ENCODE data around the gene PAPPA2.

The PAPPA2 gene

DNA sequence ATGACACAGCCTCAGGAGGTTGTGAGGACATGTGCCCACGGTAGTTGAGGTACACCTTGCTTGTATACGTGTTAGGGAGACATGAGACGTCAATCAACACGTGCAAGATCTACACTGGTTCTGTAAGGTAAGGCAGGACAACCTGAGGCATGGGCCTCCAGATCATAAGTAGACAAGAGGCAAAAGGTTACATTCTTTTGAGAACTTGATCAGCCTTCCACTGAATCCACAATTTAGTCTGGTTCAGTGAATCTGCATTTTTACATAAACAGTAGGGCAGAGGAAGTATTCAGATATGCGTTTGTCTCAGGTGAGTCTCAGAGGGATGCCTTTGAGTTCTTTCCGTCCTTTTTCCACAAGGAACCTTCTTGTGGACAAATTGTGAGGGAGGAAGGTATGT, 352.6 kb downstream of the PAPPA2 start:
- TF ChIP-seq ZNF664 (tag by site-specific recombination; IDR thresholded peaks at IDR 0.05), result no peak
- TF ChIP-seq ZNF777 (tag by site-specific recombination; IDR thresholded peaks at IDR 0.05; ENCODE audit: borderline replicate concordance), result no peak
- TF ChIP-seq, protein P1, sequence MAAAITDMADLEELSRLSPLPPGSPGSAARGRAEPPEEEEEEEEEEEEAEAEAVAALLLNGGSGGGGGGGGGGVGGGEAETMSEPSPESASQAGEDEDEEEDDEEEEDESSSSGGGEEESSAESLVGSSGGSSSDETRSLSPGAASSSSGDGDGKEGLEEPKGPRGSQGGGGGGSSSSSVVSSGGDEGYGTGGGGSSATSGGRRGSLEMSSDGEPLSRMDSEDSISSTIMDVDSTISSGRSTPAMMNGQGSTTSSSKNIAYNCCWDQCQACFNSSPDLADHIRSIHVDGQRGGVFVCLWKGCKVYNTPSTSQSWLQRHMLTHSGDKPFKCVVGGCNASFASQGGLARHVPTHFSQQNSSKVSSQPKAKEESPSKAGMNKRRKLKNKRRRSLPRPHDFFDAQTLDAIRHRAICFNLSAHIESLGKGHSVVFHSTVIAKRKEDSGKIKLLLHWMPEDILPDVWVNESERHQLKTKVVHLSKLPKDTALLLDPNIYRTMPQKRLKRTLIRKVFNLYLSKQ (tag by site-specific recombination; IDR thresholded peaks at IDR 0.05; ENCODE audit: borderline replicate concordance), result no peak
- TF ChIP-seq YY2 (tag by site-specific recombination; IDR thresholded peaks at IDR 0.05), result no peak
- no peak for TF ChIP-seq ZNF214 (tag by site-specific recombination; IDR thresholded peaks at IDR 0.05; ENCODE audit: borderline replicate concordance)
- no peak for TF ChIP-seq MEIS1 (CRISPR knock-in tag; IDR thresholded peaks at IDR 0.05; ENCODE audit: borderline replicate concordance)
- no peak for TF ChIP-seq ZNF561 (tag by site-specific recombination; IDR thresholded peaks at IDR 0.05; ENCODE audit: borderline replicate concordance)
- TF ChIP-seq ZFP41 (tag by site-specific recombination; IDR thresholded peaks at IDR 0.05; ENCODE audit: borderline replicate concordance), result no peak
- no peak for TF ChIP-seq ZNF2 (tag by site-specific recombination; IDR thresholded peaks at IDR 0.05)
- TF ChIP-seq ZBTB21 (tag by site-specific recombination; IDR thresholded peaks at IDR 0.05), result no peak
- TF ChIP-seq GLI2 (tag by site-specific recombination; IDR thresholded peaks at IDR 0.05; ENCODE audit: borderline replicate concordance, low read depth), result no peak
- no peak for TF ChIP-seq ZNF560 (tag by site-specific recombination; IDR thresholded peaks at IDR 0.05; ENCODE audit: borderline replicate concordance)
- TF ChIP-seq ZNF423 (tag by site-specific recombination; IDR thresholded peaks at IDR 0.05), result no peak
- TF ChIP-seq, protein P2, sequence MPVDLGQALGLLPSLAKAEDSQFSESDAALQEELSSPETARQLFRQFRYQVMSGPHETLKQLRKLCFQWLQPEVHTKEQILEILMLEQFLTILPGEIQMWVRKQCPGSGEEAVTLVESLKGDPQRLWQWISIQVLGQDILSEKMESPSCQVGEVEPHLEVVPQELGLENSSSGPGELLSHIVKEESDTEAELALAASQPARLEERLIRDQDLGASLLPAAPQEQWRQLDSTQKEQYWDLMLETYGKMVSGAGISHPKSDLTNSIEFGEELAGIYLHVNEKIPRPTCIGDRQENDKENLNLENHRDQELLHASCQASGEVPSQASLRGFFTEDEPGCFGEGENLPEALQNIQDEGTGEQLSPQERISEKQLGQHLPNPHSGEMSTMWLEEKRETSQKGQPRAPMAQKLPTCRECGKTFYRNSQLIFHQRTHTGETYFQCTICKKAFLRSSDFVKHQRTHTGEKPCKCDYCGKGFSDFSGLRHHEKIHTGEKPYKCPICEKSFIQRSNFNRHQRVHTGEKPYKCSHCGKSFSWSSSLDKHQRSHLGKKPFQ (tag by site-specific recombination; IDR thresholded peaks at IDR 0.05), result no peak
- TF ChIP-seq ZNF501 (tag by site-specific recombination; IDR thresholded peaks at IDR 0.05), result no peak
- H3K36me3 ChIP-seq (ENCODE audit: control insufficient read depth in 2 of 2, insufficient read depth in 1 of 2, low read length in 2 of 2), result no peaks in the 10 kb centered on the region
- no peak overlapping the region for H3K4me3 ChIP-seq (ENCODE audit: low read depth, low read length)
- H3K27ac ChIP-seq (ENCODE audit: extremely low read depth, low read depth, low read length), result no peak overlapping the region
- no peaks in the 10 kb centered on the region for H3K9me3 ChIP-seq (ENCODE audit: control insufficient read depth, insufficient read depth, low read depth, low read length)
- ChIA-PET CTCF (no interaction called here), POLR2A (no interaction called here)
- no peaks in the 10 kb centered on the region for H3K4me1 ChIP-seq (ENCODE audit: control insufficient read depth, insufficient read depth, low read length)

DNA sequence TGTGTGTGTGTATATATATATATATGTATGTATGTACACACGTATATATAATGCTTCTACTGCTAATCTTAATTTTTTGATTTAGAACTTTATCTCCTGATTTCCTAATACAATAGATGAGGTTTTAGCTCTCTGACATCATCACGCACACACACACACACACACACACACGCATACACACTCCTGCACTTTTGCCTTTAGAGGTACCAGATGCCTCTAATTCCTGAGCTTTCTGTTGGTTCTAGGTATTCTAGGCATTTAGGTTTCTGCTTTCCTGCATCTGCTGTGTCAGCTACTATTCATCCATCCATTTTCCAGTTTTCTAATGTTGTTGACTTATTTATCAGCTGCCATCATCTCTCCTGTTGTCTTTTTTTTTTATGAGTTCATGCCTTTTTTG, 353.3 kb downstream of the PAPPA2 start:
- ChIA-PET CTCF (no interaction called here), POLR2A (no interaction called here)
- TF ChIP-seq HOXA7 (CRISPR knock-in tag; IDR thresholded peaks at IDR 0.05; ENCODE audit: borderline replicate concordance), result no peak

DNA sequence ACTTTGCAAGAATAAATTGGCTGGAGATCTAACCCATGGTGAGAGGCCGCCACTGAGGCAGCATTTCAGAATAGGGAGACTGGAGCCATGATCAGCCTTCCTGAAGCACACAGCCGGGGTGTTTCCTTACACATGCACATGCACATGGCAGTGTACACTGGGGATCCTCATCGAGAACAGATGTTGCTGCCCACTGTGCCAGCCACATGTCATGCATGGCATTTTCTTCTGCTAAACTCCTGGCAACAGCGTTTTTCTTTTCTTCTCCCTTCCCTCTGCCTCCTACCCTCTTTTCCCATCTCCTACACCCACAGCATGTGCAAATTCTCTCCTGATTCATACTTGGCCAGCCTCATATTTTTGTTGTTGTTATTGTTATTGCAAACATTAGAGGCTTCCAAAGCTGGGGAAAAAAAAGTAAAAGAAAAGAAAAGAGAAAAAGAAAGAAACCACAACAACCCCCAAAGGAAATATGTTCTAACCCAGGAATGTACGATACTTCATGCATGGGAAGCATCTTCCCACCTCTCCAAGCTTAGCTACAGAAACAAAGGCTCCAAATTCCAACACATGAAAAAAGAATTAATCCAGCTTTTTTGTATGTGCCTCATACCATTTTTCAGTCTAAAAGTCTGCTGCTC, 357.5 kb downstream of the PAPPA2 start:
- H3K36me3 ChIP-seq (ENCODE audit: control insufficient read depth in 2 of 2, insufficient read depth in 1 of 2, low read length in 2 of 2), result no peaks in the 10 kb centered on the region
- CTCF ChIA-PET, result interaction anchor here (0.6 kb wide), 1 partner anchor 22 kb away, joined by 7 read pairs; no protein-coding TSS in a partner anchor
- no peaks in the 10 kb centered on the region for H3K4me1 ChIP-seq (ENCODE audit: control insufficient read depth, insufficient read depth, low read length)
- no peaks in the 10 kb centered on the region for H3K9me3 ChIP-seq (ENCODE audit: control insufficient read depth, insufficient read depth, low read depth, low read length)
- POLR2A ChIA-PET, result no interaction called here
- H3K27ac ChIP-seq (ENCODE audit: extremely low read depth, low read depth, low read length), result no peak overlapping the region
- H3K4me3 ChIP-seq (ENCODE audit: low read depth, low read length), result no peak overlapping the region
- TF ChIP-seq ZIC2 (tag by site-specific recombination; IDR thresholded peaks at IDR 0.05) (no peak), ZNF571 (tag by site-specific recombination; IDR thresholded peaks at IDR 0.05) (no peak), ZNF600 (tag by site-specific recombination; IDR thresholded peaks at IDR 0.05) (no peak), SALL2 (tag by site-specific recombination; IDR thresholded peaks at IDR 0.05; ENCODE audit: borderline replicate concordance) (no peak), MEIS1 (CRISPR knock-in tag; IDR thresholded peaks at IDR 0.05; ENCODE audit: borderline replicate concordance) (no peak), ZNF776 (tag by site-specific recombination; IDR thresholded peaks at IDR 0.05; ENCODE audit: borderline replicate concordance) (no peak), ZNF133 (tag by site-specific recombination; IDR thresholded peaks at IDR 0.05) (no peak), ZNF302 (tag by site-specific recombination; IDR thresholded peaks at IDR 0.05; ENCODE audit: low read depth) (no peak), ZSCAN23 (tag by site-specific recombination; IDR thresholded peaks at IDR 0.05) (no peak), ZNF2 (tag by site-specific recombination; IDR thresholded peaks at IDR 0.05) (no peak)
- TF ChIP-seq, protein P3, sequence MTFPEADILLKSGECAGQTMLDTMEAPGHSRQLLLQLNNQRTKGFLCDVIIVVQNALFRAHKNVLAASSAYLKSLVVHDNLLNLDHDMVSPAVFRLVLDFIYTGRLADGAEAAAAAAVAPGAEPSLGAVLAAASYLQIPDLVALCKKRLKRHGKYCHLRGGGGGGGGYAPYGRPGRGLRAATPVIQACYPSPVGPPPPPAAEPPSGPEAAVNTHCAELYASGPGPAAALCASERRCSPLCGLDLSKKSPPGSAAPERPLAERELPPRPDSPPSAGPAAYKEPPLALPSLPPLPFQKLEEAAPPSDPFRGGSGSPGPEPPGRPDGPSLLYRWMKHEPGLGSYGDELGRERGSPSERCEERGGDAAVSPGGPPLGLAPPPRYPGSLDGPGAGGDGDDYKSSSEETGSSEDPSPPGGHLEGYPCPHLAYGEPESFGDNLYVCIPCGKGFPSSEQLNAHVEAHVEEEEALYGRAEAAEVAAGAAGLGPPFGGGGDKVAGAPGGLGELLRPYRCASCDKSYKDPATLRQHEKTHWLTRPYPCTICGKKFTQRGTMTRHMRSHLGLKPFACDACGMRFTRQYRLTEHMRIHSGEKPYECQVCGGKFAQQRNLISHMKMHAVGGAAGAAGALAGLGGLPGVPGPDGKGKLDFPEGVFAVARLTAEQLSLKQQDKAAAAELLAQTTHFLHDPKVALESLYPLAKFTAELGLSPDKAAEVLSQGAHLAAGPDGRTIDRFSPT (tag by site-specific recombination; IDR thresholded peaks at IDR 0.05), result no peak
- TF ChIP-seq, protein P4, sequence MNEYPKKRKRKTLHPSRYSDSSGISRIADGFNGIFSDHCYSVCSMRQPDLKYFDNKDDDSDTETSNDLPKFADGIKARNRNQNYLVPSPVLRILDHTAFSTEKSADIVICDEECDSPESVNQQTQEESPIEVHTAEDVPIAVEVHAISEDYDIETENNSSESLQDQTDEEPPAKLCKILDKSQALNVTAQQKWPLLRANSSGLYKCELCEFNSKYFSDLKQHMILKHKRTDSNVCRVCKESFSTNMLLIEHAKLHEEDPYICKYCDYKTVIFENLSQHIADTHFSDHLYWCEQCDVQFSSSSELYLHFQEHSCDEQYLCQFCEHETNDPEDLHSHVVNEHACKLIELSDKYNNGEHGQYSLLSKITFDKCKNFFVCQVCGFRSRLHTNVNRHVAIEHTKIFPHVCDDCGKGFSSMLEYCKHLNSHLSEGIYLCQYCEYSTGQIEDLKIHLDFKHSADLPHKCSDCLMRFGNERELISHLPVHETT (tag by site-specific recombination; IDR thresholded peaks at IDR 0.05), result no peak

More for the DNA sequence above, 353.3 kb downstream of the PAPPA2 start:
- no peaks in the 10 kb centered on the region for H3K9me3 ChIP-seq (ENCODE audit: control insufficient read depth, insufficient read depth, low read depth, low read length)
- no peak overlapping the region for H3K27ac ChIP-seq (ENCODE audit: extremely low read depth, low read depth, low read length)
- no peak overlapping the region for H3K4me3 ChIP-seq (ENCODE audit: low read depth, low read length)
- no peaks in the 10 kb centered on the region for H3K36me3 ChIP-seq (ENCODE audit: control insufficient read depth in 2 of 2, insufficient read depth in 1 of 2, low read length in 2 of 2)
- H3K4me1 ChIP-seq (ENCODE audit: control insufficient read depth, insufficient read depth, low read length), result no peaks in the 10 kb centered on the region
